Measurements from ENCODE around the gene NAPG. TPM values are rescaled to one million over a fixed set of nuclear protein-coding genes. Genes with fewer than 3 reads are reported as not detected.

Gene NAPG
- total and polyA plus RNA-seq, 8 donors: 25.2 to 37.7 (median 29.3) TPM

DNA sequence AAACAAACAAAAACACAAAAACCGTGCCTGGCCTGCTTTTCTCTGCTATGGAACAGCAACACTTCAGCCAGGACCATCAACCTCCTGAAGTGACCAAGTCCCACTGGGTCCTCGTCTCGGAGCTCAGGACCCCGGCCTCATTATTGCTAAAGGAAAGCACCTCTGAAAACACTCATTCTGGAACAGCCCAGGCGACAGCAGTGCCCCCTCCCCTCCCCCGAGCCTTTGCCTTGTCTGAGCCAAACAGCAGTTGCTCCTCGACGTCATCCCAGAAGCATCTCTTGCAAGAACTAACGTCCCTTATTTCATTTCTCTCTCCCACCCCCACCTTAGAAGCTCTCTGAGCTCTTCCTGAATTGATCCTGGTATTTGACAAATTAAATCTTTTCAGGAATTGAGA, 44.0 kb upstream of the NAPG start:
- intact Hi-C loops (cut with DNase I): no loop called here
- Histone ChIP-seq H3K36me3 (peaks cover 0 to 6% of the 10 kb centered on the region in 2 donors), H3K27ac (no peak overlapping the region), H3K4me1 (peaks cover 6 to 13% of the 10 kb centered on the region in 2 donors), H3K9me3 (no peaks in the 10 kb centered on the region), H3K27me3 (no peaks in the 10 kb centered on the region), H3K4me3 (no peak overlapping the region)
- DNase-seq: no peak
- TF ChIP-seq CTCF (IDR thresholded peaks at IDR 0.05): no peak
- no peak for ATAC-seq

GRCh38 chr18:10482363-10482984, 43.4 kb upstream of the NAPG start:
- Histone ChIP-seq H3K4me3 (no peak overlapping the region), H3K27ac (no peak overlapping the region), H3K9me3 (no peaks in the 10 kb centered on the region), H3K4me1 (peaks cover 0 to 7% of the 10 kb centered on the region in 2 donors), H3K36me3 (peaks cover 0 to 9% of the 10 kb centered on the region in 2 donors), H3K27me3 (no peaks in the 10 kb centered on the region)
- ATAC-seq (no peak), DNase-seq (no peak)
- intact Hi-C loops (cut with DNase I): no loop called here
- no peak for TF ChIP-seq CTCF (IDR thresholded peaks at IDR 0.05)

DNA sequence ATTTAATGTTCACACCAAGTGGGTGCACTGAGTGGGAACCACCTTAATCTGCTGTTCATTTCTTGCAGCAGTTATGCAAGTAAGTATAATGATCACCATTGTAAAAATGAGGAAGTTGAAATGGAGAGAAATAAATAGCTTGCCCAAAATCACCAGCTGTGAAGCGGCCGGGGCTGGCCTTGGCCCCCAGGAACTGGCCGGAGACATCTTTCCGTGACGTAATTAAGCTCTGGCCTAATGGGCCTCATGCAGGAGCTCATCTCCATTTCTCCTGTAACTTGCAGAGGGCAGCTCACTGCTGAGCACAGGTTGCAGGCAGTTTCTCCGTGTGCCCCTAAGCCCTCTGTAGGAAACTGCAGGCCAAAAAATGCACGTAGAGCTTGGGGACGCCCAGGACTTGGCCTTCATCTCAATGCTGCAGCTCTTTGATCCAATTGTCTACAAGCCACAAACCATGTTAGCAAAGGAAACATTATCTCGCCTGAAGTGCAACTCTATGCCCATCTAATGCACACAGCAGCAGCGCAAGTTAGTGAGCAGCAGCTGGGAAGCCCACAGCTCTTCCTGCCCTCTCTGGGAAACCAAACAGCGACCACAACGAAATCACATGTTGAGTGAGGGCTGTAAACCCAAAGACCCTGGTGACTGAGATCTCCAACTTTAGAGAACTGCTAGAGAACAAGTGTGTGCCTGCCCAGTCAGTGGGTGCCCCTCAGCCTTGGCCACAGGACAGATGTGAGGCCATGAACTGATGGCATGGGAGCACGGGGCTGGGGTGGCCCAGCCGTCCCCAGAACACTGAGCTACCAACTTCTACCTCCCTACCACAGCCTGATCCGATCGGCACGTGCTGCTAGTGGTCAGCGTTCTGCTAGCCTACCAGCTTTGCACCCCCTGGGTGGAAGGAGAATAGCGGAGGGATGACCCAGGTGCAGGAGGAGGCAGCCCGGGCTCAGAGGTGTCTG, 42.6 kb upstream of the NAPG start:
- intact Hi-C loops (cut with DNase I): no loop called here
- Histone ChIP-seq H3K27ac (no peak overlapping the region), H3K27me3 (no peaks in the 10 kb centered on the region), H3K9me3 (no peaks in the 10 kb centered on the region), H3K4me1 (peaks cover 0 to 6% of the 10 kb centered on the region in 2 donors), H3K36me3 (peaks cover 0 to 13% of the 10 kb centered on the region in 2 donors), H3K4me3 (no peak overlapping the region)
- no peak for TF ChIP-seq CTCF (IDR thresholded peaks at IDR 0.05)
- ATAC-seq (peak; percentile 43), DNase-seq (no peak)

DNA sequence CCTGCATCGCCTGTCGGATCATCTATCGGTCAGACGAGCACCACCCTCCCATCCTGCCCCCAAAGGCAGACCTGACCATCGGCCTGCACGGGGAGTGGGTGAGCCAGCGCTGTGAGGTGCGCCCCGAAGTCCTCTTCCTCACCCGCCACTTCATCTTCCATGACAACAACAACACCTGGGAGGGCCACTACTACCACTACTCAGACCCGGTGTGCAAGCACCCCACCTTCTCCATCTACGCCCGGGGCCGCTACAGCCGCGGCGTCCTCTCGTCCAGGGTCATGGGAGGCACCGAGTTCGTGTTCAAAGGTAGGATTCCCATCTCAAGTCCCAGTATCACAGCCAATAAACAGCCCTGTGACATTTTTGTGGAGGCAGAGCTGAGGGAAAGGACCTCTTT, 40.4 kb upstream of the NAPG start:
- intact Hi-C loops (cut with DNase I): no loop called here
- Histone ChIP-seq H3K27me3 (no peaks in the 10 kb centered on the region), H3K4me3 (no peak overlapping the region), H3K4me1 (peaks cover 0 to 6% of the 10 kb centered on the region in 2 donors), H3K36me3 (peaks cover 0 to 22% of the 10 kb centered on the region in 2 donors), H3K27ac (no peak overlapping the region), H3K9me3 (no peaks in the 10 kb centered on the region)
- no peak for ATAC-seq
- no peak for DNase-seq
- TF ChIP-seq CTCF (IDR thresholded peaks at IDR 0.05): no peak

DNA sequence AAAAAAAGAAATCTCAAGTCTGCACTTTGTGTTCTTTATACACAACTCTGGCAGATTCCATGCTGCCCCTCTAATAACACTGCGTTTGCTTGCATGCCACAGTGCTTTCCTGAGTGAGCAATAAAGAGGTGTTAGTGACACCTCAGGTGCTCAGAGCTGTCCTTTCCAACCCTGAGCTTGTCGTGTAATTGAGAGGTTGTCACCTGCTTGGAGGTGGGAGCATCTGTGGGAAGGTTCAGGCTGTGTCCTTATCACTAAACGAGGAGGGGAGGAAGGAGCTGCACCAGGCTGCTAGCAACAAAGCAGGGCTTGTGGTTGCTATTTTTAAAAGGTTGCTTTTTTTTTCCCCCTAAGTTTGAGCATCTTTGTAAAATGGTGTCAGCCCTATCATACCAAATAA, 39.5 kb upstream of the NAPG start:
- ATAC-seq (no peak), DNase-seq (no peak)
- intact Hi-C loops (cut with DNase I): no loop called here
- Histone ChIP-seq H3K4me1 (peaks cover 0 to 6% of the 10 kb centered on the region in 2 donors), H3K9me3 (no peaks in the 10 kb centered on the region), H3K27me3 (no peaks in the 10 kb centered on the region), H3K4me3 (no peak overlapping the region), H3K36me3 (peaks cover 0 to 22% of the 10 kb centered on the region in 2 donors), H3K27ac (no peak overlapping the region)
- no peak for TF ChIP-seq CTCF (IDR thresholded peaks at IDR 0.05)

Data from left lung (tissue), 10 donors.